WERI-Rb-1 (cell line): ENCODE data around the gene NGEF.

Experiments used
- DNase-seq: peaks from one replicate; pipeline ENCODE4 v3.0.0-alpha.2; 2020
- H3K27ac ChIP-seq: fragments of 250-450 bp; sonication (Bioruptor Pico); 2 replicates; pipeline ENCODE4 v1.5.1; 2020; ENCODE audit warnings: mild to moderate bottlenecking, moderate library complexity
- H3K27me3 ChIP-seq: fragments of 250-450 bp; sonication (Bioruptor Pico); 2 replicates; pipeline ENCODE4 v1.5.1; 2021; ENCODE audit warnings: mild to moderate bottlenecking, low read depth, moderate library complexity; ENCODE audit not compliant: insufficient read depth, severe bottlenecking
- H3K36me3 ChIP-seq: fragments of 250-450 bp; sonication (Bioruptor Pico); 2 replicates; pipeline ENCODE4 v1.5.1; 2020; ENCODE audit warnings: mild to moderate bottlenecking, moderate library complexity
- H3K4me3 ChIP-seq: 2 replicates; pipeline ENCODE4 v1.5.1; 2011; ENCODE audit warnings: low read depth, mild to moderate bottlenecking, control low read depth, low read length
- H3K9me3 ChIP-seq: fragments of 250-450 bp; sonication (Bioruptor Pico); 2 replicates; pipeline ENCODE4 v1.5.1; 2021; ENCODE audit warnings: mild to moderate bottlenecking, moderate library complexity; ENCODE audit not compliant: severe bottlenecking
- TF ChIP-seq, protein P1 (sequence below): IDR thresholded peaks from 2 replicates; pipeline ENCODE4 v1.5.1; 2011; ENCODE audit warnings: low read depth, mild to moderate bottlenecking, control low read depth, inconsistent platforms, low read length

The NGEF gene

DNA sequence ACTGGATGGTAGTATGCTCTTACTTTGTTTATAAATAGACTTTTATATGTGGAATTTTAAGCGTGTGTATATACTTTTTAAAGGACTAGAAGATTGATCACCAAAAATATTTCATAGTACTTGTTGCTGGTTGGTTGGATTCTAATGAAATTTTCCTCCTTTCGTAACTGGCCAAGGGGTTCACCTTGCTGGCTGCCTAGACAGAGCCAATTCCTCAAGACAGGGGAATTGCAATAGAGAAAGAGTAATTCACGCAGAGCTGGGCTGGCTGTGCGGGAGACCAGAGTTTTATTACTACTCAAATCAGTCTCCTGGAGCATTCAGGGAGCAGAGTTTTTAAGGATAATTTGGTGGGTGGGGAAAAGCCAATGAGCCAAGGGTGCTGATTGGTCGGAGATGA, 72.3 kb downstream of the NGEF start:
- no peak for DNase-seq
- Histone ChIP-seq H3K4me3 (no peak overlapping the region), H3K36me3 (no peaks in the 10 kb centered on the region), H3K27me3 (no peaks in the 10 kb centered on the region), H3K27ac (no peak overlapping the region), H3K9me3 (no peaks in the 10 kb centered on the region)
- TF ChIP-seq, protein P1, sequence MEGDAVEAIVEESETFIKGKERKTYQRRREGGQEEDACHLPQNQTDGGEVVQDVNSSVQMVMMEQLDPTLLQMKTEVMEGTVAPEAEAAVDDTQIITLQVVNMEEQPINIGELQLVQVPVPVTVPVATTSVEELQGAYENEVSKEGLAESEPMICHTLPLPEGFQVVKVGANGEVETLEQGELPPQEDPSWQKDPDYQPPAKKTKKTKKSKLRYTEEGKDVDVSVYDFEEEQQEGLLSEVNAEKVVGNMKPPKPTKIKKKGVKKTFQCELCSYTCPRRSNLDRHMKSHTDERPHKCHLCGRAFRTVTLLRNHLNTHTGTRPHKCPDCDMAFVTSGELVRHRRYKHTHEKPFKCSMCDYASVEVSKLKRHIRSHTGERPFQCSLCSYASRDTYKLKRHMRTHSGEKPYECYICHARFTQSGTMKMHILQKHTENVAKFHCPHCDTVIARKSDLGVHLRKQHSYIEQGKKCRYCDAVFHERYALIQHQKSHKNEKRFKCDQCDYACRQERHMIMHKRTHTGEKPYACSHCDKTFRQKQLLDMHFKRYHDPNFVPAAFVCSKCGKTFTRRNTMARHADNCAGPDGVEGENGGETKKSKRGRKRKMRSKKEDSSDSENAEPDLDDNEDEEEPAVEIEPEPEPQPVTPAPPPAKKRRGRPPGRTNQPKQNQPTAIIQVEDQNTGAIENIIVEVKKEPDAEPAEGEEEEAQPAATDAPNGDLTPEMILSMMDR: no peak

DNA sequence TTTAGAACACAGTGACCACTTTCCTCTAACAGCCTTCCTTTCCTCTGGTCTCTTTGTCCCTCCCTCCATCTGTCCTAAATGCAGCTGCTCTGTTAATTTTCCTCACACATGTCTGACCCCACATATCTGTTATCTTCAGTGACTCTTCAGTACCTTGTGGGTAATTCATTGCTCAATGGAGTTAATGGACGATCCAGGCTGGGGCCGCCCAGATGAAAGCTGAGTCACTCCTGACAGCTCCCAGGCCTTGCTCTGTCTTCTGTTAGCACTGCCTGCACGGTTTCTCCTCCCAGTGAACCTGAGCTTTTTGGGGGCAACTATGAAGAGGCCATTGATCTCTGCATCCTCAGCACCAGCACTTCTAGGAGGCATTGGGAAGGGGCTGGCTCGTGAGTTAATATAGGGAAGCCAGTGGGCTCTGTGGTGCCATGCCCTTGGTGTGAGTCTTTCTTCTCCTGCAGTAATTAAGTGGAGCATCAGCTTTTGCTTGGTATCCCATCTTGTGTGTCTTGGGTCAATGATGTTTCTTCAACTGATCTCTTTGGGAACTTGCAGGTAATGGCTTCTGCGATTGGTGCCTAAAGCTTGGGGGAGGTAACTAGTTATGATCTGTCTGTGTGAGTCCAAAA, 75.7 kb downstream of the NGEF start:
- Histone ChIP-seq H3K27me3 (no peaks in the 10 kb centered on the region), H3K9me3 (no peaks in the 10 kb centered on the region), H3K36me3 (no peaks in the 10 kb centered on the region), H3K4me3 (no peak overlapping the region), H3K27ac (no peak overlapping the region)
- no peak for DNase-seq
- TF ChIP-seq, protein P1: no peak

DNA sequence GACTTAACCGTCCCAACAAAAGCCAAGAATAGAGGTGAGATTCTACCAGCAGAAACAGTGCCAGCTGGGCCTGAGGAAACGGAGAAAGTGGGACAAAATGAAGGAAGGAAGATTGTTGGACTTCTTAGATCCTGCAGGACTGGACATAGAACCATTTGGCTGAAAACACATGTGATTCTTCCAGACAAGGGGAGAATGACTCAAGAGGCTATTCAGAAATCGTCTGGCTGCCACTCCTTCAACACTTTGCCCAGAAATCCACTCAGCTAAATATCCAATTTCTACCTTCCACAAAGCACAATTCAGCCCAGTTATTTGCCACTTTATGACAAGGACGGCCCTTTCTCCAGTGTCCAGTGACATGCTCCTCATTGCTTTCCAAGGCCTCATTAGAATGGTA, 81.4 kb downstream of the NGEF start:
- no peak overlapping the region for H3K4me3 ChIP-seq
- TF ChIP-seq, protein P1: no peak
- no peak overlapping the region for H3K27ac ChIP-seq
- H3K9me3 ChIP-seq: no peaks in the 10 kb centered on the region
- peaks cover 9% of the 10 kb centered on the region for H3K27me3 ChIP-seq
- H3K36me3 ChIP-seq: no peaks in the 10 kb centered on the region
- no peak for DNase-seq

DNA sequence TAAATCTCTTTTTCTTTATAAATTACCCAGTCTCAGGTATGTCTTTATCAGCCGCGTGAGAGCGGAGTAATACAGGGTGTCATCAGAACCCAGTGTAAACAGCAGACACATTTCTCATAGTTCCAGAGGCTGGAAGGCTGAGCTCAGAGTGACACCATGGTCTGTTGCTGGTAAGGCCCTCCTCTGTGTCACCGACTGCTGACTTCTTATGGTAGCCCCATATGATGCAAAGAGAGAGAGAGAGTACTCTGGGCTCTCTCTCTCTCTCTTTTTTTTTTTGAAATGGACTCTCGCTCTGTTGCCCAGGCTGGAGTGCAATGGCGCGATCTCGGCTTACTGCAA, 83.0 kb downstream of the NGEF start:
- H3K36me3 ChIP-seq: no peaks in the 10 kb centered on the region
- no peak overlapping the region for H3K4me3 ChIP-seq
- DNase-seq: no peak
- no peak overlapping the region for H3K27ac ChIP-seq
- peaks cover 14% of the 10 kb centered on the region for H3K27me3 ChIP-seq
- H3K9me3 ChIP-seq: no peaks in the 10 kb centered on the region
- TF ChIP-seq, protein P1: no peak

DNA sequence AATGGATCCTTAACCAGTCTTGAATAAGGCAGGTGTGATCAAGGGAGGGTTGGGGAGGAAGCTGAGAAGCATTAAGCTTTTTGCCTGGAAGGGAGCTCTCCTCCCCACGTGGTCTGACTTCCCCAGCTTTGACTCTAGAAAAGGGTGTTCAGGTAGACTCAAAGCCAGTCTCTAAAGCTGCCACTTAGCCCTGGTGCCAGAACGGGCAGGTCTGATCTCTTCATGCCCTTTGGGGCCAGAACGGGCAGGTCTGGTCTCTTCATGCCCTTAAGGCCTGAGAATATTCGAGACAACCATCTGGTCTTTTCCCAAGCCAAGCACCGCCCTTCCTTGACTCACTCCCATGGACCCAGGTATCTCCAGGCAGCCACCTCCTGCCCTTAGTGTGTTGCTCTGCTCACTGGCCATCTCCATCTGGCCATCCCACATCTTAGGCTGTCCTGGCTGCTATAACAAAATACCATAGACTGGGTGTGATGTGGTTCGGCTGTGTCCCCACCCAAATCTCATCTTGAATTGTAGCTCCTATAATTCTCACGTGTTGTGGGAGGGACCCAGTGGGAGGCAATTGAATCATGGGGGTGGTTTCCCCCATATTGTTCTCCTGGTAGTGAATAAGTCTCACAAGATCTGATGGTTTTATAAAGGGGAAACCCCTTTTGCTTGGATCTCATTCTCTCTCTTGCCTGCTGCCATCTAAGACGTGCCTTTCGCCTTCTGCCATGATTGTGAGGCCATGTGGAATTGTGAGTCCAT, 83.6 kb downstream of the NGEF start:
- no peak for DNase-seq
- no peaks in the 10 kb centered on the region for H3K36me3 ChIP-seq
- peaks cover under 1% of the 10 kb centered on the region for H3K9me3 ChIP-seq
- H3K4me3 ChIP-seq: no peak overlapping the region
- TF ChIP-seq, protein P1: no peak
- no peak overlapping the region for H3K27ac ChIP-seq
- H3K27me3 ChIP-seq: peaks cover 14% of the 10 kb centered on the region
